HG02840 (cell line): ENCODE measurements around the gene GFPT2.

ENCODE experiments used
- ATAC-seq: cut with Tn5 transposase; IDR thresholded peaks from one replicate; pipeline ENCODE4 v1.9.1; 2021; ENCODE audit warnings: mild to moderate bottlenecking, moderate library complexity, moderate number of reproducible peaks; ENCODE audit not compliant: unreplicated experiment, low FRiP score

The GFPT2 gene

GRCh38 chr5:180353980-180354452, 880 bp upstream of the GFPT2 start:
- no peak for ATAC-seq

- ATAC-seq = peak; percentile 4
Measured at GRCh38 chr5:180352116-180353047, 754 bp downstream of the GFPT2 start.

GRCh38 chr5:180350711-180351465, 2.2 kb downstream of the GFPT2 start:
- ATAC-seq = no peak

- no peak for ATAC-seq
Measured at GRCh38 chr5:180350296-180350695, 2.8 kb downstream of the GFPT2 start.

DNA sequence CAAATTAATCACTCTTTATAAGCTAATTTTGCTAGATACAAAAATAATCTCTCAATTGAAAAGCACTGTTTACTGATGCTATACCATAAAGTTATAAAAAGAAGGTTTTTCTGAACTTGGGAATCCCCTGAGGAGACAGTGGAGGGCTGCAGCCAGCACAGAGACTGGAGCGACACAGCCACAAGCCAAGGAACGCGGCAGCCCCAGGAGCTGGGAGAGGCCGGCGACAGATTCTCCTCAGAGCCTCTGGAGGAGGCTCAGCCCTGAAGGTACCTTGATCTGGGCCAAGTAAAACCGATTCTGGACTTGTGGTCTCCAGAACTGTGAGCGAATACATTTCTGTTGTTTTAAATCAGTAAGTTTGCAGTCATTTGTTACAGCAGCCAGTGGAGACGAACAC, 3.7 kb downstream of the GFPT2 start:
- no peak for ATAC-seq

GRCh38 chr5:180348336-180348735, 4.8 kb downstream of the GFPT2 start:
- ATAC-seq = no peak

GRCh38 chr5:180347702-180348101, 5.4 kb downstream of the GFPT2 start:
- ATAC-seq = no peak

DNA sequence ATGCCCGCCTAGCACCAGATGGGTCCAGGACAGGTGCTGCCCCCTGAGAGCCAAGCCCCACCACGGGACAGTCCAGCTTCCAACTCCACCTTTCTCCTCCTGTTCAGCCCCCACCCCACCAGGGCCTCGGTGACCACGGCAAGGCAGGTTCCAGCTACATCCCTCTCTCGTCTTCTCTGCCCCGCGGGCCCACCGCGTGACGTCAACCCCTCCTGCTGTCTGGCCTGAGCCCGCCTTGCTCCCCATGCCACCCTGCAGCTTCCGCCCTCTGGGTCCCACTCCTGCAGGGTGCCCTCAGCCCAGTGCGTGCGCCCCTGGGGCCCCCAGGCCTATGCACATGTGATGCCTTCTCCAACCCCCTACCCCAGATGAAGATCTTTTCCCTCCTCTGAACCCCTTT, 6.8 kb downstream of the GFPT2 start:
- ATAC-seq = no peak

- ATAC-seq = no peak
Measured at GRCh38 chr5:180345781-180346180, 7.4 kb downstream of the GFPT2 start.

DNA sequence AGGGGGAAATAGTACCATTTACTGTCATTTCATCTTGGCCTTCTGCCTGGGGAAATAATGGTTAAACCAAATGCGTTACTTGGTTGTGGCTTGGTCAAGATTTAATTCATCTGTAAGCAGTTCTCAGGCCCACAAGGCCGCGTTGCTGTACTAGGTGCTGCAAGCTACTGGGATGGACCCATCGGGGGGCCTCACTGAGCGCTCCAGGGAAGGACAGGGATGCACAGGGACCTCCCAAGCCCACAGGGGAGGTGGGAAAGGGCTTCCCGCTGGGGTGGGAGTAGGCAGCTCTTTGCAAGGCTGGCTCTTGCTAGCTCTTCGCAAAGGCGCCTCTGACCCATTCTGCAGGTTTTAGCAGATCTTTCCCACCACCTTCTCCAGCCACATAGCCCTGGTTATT, 8.0 kb downstream of the GFPT2 start:
- ATAC-seq = no peak

- ATAC-seq = no peak
Measured at GRCh38 chr5:180344696-180344999, 8.5 kb downstream of the GFPT2 start.

- ATAC-seq = no peak
Measured at GRCh38 chr5:180343831-180344695, 9.1 kb downstream of the GFPT2 start.

DNA sequence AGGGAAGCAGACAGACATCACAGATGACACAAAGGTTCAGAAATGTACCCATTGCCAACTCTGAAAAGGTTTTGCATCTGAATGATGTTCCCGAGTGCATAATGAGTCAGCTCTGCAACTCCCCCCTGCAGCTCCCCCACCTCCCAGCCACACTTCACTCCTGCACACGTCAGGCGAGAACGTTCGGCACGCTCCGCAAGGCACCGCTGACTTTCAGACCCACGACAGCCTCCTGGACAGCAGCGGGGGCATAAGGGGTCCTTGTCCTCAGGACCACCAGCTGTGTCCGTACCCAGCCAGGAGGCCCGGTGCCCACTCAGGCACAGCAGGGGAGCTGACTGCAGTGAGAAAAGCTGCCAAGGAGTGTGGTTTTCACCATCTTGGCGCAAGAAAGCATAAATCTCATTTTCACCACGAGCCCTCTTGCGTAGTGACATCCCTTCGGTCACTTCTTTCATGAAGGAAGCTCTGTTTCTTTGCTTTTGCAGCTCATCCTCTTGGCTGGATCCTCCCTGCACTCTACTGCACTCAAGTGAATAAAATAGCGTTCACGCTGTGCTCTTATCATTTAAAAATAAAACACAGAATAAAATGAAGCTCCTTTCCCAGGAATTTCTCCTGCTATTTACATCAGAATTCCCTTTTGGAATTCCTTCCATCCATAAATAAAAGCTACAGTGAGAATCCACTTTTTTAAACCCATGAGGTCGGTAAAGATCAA, 9.9 kb downstream of the GFPT2 start:
- no peak for ATAC-seq

- ATAC-seq = no peak
Measured at GRCh38 chr5:180341595-180341994, 11.5 kb downstream of the GFPT2 start.

- no peak for ATAC-seq
Measured at GRCh38 chr5:180340856-180341255, 12.3 kb downstream of the GFPT2 start.

GRCh38 chr5:180339583-180340183, 13.5 kb downstream of the GFPT2 start:
- no peak for ATAC-seq

GRCh38 chr5:180338001-180338707, 15.0 kb downstream of the GFPT2 start:
- no peak for ATAC-seq

GRCh38 chr5:180336234-180337020, 16.7 kb downstream of the GFPT2 start:
- ATAC-seq = no peak
